Measurements from ENCODE around the gene SAMD5. TPM values are rescaled to one million over a fixed set of nuclear protein-coding genes. Genes with fewer than 3 reads are reported as not detected.

The SAMD5 gene
- polyA plus RNA-seq, 1 donor: 19.4 TPM

DNA sequence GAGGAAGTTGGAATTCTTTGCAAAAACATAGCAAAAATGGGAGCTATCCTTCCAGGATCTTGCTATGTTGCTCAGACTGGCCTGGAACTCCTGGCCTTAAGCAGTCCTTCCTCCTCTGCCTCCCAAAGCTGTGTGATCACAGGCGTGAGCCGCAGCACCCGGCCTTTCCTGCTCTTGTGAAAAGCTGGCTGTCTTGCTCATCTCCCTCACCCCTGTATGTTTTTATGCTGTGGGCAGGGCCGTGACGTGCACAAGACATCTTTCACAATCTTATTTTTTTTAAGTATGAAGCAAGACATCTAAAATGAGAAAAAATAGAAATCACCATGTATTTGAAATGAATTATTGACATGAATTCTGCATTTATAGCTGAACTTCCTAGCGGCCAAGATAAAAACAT, 110.4 kb downstream of the SAMD5 start:
- no peak for DNase-seq

All from left kidney (tissue), 2 donors.